Inflammatory macrophage treated with lipopolysaccharide for 4 hours (primary cell): ENCODE results near the gene DYNLRB1.

ENCODE experiments used
- DNase-seq: peaks from one replicate; pipeline ENCODE4 v3.0.0-alpha.2; 2020

DYNLRB1 gene

DNA sequence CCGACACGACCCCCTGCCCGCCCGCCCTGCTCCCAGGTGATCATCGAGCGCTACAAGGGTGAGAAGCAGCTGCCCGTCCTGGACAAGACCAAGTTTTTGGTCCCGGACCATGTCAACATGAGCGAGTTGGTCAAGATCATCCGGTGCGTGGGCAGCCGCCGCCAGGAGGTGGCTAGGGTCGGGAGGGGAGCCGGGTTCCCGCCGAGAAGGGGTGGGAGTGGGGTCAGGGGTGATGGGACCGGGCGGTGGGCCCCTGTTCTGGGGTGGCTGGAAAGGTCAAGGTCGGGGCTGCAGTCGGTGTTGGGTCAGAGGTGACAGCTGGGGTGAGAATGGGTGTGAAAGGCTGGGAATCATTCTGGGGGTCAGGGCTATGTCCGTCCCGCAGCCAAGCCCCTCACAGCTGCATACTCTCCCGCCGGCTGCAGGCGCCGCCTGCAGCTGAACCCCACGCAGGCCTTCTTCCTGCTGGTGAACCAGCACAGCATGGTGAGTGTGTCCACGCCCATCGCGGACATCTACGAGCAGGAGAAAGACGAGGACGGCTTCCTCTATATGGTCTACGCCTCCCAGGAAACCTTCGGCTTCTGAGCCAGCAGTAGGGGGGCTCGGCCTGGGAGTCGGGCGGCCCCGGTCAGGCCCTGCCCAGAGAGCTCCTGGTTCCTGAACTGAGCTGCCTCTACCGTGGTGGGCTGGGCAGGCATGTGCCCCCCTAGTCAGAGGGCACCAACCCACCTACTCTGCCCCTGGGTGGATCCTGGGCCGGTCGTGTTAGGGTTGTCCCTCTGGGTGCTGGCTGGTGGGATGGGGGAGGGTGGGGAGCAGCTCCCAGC, 43.3 kb downstream of the DYNLRB1 start:
- no peak for DNase-seq

DNA sequence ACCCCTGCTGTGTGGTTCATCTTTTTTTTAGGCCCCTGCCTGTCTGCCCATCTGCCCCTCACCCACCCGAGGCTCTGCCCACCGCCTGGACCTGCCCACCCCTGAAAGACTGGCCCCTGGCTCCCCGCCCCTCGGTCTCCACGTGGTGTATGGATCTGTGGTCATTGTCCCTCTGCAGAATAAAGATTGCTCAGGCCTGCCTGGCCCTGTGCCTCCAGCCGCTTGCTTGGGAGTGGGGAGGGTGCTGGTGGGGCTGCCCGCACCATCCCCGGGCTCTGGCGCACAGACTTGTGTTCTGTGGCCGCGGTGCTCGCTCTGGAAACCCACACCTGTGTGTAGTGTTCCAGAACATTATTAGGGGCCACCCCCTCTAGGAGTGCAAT, 43.9 kb downstream of the DYNLRB1 start:
- no peak for DNase-seq

DNA sequence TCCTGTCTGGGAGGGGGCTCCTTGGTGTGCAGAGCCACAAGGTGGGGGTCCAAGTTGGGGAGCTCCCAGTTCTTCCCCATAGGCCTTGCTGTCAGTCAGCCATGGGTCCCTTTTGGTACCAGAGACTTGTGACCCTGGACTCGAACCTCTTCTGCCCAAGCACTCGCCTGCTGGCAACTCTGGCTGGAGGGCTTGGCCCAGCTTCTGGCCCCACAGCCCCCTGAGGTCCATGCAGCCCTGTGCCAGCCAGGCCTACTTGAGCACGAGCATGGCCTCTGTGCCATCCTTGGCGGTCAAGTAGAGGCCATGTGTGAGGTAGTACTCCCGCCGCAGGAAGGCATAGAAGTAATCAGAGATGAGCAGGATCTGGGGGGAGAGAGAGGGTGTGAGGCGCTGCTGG, 44.4 kb downstream of the DYNLRB1 start:
- no peak for DNase-seq

DNA sequence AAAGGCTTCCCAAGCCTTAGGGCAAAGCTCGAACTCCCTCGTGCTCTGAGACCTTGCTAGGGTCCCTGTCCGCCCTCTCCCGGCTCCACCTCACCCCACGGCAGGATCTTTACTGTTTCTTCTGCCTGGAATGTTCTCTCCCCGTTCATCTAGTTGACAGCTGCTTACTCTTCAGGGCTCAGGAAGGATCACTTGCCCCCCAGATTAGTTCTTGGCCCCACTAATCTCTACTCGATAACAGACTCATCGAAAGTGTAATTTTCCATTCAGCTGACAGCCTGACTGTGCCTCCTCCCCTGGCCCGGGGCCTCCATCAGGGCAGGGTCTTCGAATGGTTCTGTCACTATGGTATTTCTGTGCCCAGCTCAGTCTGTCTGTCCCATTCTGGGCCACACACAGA, 45.4 kb downstream of the DYNLRB1 start:
- no peak for DNase-seq

DNA sequence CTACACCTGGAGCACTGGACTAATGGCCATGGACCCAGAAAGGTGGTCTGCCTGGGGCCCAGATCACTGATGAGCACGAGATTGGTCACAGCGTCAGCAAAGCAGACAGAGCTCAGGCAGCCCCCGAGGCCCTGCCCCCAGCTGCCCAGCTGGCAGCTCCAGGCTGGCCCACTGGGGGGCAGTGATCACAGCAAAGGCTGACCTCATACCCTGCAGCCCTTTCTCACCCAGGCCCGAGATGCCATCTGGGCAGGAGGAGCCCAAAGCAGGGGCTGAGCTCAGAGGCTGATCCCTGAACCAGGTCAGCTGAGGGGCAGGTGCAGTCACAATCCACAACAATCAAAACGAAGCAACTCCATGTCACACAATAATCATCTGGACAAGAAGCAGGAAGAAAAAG, 46.4 kb downstream of the DYNLRB1 start:
- DNase-seq, result peak; percentile 57

DNA sequence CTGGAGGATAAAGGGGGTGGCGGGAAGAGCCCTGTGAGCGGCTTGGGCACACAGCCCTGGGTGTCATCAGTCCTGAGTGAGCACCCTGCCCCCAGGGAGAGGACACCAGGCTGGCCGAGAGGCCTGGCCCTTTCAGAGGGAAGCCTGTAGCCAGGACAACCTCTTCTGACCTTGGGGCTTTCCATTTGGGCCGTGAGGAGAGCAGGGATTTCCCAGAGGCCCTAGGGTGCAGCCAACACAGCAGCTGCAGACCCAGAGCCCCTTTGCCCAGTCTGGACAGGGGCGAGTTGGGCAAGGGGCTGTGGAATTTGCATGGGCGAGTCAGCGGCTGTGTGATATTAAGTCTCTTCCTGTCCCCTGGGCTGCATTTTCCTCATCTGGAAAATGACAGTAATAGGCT, 48.6 kb downstream of the DYNLRB1 start:
- DNase-seq, result peak; percentile 86

DNA sequence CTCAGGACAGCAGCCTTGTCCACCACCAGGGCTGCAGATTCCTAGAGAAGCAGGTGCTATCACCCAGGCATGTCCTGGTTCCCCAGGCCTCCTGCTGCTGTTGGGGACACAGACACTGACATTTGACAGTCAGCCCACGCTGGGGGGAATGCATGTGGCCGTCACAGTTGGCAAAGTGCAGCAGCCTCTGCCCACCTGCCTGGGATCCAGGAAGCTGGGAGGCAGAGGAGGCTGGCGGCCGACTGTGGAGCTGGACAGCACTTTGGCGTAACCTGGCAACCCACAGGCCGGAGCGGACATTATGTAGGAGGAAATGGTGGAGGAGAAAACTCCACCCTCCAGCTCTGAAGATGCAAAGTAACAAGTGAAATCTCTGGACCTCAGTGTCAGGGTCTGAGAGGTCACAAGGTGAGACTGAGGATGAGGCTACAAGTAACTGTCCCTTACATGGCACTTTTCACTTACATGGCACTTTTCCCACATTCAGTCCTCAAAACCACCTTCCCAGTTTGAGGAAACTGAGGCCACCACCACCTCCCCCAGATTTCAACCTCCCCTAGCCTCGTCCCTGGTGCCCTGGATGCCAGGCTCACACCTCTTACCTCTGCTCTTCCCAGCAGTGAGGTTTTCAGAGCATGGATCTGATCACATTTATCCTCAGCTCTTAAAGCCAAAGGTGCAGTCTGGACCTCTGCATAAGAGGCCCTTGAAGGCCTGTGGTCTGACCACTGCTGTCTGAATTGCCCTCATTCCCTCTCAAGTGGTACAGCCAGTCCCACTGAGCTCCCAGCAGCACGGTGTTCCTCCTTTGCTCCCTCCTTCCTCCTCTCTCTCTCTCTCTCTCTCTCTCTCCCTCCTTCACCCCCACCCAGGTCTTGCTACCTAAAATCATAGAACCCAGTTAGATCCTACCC, 51.0 kb downstream of the DYNLRB1 start:
- no peak for DNase-seq

DNA sequence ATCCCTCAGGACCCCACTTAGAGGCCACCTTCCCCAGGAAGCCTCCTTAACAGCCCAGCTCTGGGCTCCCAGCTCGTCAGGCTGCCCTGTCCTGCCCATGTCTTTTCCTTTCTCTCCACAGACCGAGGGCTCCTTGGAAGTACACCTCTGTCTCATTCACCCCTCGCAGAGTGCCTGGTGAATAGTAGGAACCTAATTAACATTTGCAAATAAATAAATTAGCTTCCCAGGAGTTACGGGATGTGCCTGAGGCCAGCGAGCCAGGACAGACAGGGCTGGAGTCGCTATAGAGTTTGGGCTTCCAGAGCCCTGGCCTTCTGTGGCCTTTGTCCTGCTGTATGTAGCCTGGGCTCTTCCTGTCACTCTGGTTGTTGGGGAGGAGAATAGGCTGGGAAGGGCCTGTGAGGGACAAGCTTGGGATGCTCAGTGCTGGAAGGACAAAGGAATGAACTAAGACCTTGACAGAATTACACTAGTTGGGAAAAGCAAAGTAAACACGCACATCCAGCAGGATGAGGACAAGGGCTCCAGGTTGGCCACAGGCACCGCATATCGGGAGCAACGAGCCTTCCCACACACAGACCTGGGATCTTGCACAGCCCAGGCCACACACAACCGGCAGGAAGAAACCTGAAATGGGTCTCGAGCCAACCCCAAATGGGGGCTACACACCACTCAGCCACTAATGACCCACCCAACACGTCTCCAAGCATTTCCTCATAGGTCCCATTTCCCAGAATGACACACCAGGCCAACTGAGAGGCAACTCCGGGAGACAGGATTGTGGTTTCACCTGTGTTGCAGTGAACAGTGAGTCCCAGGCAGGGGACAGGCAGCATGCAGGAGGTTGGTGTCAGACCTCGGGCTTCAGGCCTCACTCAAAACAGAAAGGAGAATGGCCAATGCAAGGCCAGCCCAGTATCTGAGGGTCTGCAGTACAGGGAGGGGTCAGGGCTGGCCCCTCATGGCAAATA, 52.0 kb downstream of the DYNLRB1 start:
- no peak for DNase-seq

DNA sequence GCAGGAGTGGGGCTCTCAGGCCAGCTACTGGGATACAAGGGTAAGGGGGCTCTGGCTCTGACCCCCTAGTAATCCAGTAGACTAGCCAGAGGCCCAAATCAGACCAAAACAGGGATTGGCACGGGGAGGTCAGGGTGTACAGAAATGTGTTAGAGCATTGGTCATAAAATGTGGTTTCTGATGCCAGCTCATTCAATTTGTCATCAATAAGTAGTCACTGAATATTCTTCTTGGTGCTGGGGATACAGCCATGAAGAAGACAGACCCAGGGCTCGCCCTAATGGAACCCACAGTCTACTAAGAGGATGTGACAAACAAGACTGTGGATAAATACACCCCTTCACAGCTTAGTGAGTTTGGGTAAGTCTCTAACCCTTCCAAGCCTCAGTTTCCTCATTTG, 53.4 kb downstream of the DYNLRB1 start:
- no peak for DNase-seq

DNA sequence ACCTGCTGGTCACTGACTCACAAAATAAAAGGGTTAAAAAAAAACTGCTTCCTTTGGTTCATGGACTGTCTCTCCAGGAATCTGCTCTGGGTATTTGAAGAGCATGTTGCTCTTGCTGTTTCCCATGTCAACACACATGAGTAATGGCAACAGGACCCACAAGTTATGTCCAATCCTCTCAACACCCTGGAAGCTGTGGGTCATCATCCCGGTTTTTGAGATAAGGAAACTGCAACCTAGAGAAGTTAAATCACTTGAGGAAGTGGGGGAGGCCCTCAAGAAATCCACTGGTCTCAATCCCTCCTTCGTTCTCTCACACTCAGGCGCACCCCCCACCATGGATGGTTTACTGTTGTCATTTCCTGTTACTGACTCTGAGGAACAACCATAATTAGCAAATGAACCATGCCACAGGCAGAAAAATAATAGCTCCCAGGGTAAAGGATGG, 54.7 kb downstream of the DYNLRB1 start:
- DNase-seq, result peak; percentile 96

DNA sequence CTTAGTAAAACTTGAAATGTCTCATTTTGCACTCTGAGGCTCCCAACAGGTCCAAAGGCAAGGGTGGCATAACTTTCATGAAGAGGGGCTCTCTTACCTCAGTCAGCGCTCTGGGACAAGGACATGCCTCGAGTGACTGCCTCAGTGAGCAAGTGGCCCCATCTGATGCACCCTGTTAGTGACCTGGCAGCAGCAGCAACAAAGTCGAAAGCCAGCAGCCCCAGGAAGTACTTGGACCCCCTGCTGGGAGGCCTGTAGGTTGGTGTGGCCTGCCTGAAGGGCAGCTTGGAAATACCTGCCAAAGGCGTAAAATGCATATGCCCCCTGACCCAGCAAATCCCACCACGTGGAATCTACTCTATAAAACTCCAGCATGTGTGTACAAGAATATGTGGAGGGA, 55.5 kb downstream of the DYNLRB1 start:
- no peak for DNase-seq

DNA sequence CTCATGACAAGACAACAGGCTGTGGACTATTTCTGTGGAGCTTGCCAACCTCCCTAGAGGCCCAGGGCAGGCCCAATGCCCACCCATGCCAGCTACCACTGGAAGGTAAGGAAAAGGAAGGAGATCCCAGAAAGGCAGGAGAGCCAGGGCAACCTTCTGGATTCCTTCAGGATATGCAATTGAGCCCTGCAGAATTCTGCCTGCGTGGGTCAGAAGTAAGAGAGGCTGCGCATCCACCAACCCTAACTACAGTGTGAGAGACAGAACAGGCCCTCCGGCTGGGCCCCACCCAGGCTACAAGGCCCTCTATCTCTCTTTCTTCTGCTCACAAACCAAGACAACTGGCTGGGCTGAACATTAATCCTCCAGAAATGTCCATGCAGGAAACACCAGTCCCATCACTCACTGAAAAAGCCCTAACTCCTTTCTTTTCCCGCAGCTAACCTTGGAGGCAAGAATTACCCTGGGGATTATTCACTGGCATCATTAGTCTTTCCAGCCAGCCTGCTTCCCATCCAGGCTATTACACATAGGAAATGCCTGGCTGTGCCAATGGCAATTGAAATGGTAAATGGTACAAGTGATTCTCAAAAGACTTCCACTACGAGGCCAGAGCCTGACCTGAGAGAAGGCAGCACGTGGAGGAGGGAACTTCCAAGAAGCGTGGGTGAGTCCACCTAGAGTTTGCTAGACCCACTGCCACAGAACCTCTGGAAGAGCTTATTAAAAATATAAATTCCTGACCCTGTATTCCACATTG, 57.5 kb downstream of the DYNLRB1 start:
- peak; percentile 20 for DNase-seq

DNA sequence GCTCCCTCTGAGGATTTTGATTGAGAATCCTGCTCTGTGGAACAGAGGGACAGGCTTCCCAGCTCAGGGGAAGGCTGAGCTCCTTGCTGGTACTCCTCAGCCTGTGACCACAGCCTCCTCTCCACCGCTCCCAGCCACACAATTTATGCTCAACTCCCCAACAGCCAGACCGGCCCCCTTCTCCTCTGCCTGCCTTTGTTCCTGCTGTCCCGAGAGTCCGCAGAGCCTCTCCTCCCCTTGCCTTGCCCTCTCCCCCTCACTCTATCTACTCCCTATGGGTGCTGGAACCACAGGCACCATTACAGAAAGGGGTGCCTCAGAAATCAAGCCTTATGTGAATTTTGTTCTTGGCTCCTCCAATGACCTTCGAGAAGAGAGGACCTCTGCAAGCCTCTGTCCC, 58.2 kb downstream of the DYNLRB1 start:
- no peak for DNase-seq

DNA sequence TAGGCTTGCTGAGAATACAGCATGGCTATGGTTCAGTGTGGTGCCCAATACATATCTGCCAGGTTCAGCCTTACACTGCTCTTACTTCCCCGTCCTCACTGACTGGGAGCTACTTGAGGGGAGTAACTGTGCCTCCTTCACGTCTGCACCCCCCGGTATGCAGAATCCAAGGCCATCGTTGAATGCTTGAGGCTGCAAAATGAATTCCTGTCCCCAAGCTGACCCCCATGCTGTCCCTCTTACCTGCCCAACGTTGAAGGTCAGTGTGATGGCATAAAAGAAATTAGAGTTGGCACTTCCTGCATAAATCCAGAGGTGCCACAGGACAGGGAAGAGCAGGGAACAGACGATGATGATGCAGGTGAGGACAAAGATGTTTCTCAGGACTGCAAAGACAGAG, 58.6 kb downstream of the DYNLRB1 start:
- DNase-seq, result no peak

DNA sequence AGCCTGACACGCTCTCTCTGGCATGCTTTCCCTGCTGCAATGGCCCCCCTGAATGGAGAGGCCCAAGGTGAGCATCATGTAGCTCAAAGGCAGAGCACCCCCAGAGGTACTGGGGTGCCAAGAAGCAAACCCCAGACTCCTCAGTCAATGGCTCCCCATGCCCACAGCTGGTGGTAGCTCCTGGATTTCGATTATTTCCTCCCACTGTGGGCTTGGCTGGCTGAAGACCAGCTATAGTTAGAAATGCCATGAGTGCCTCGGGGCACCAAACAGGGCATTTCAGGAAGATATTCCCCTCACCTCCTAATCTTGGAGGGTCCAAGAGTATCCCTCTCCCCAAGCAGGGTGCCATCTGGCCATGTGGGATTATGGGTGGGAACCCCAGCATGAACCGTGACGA, 59.0 kb downstream of the DYNLRB1 start:
- no peak for DNase-seq

DNA sequence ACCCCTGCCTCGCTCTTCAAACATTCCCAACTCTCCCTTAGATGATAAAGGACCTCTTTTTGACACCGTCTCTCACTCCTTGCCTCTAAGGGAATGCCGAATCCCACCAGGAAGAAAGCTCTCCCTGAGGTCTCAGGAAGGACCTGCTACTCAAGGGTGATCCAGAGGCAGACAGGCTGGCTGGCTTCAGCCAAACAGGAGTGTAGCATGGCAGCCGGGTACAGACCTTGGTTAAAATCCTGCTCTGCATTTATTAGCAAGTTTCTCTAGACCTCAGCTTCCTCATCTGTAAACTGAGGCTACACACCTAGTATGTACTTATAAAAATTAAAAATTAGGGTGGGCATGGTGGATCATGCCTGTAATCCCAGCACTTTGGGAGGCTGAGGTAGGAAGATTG, 59.5 kb downstream of the DYNLRB1 start:
- no peak for DNase-seq

DNA sequence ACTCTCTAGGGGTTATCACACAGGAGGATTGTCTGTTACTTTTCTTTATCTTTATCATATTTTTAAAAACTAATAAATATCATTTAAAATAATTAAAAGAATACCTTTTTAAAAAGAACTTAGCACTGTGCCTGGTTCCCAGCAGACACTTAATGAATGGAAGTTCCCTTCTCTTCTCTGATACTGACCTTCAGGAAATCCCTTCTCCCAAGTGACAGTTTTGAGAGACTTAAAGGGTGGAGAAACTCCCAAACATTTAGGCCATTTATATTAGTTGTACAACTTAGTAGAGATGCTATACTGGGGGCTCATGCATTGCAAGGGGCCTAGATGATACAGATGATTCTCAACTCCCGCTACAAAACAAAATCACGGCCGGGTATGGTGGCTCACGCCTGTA, 60.8 kb downstream of the DYNLRB1 start:
- DNase-seq, result peak; percentile 20

DNA sequence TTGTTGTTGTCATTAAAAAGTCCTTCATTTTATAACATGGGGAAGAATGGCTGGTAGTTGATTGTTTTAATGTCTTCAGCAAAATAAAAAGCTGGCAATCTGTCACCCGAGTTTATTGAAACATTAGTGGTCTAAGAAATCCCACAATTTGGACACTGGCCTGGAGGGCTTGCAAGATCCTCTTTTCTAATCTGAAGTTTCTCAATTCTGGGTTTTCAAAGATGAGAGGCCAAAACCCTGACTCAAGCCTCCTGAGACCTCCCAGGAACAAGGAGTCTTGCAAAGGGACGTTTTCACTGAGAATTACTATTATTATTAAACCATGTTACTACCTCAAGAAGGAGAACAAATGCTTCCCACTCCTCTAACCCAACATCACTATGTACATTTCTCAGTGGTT, 61.8 kb downstream of the DYNLRB1 start:
- peak; percentile 97 for DNase-seq

DNA sequence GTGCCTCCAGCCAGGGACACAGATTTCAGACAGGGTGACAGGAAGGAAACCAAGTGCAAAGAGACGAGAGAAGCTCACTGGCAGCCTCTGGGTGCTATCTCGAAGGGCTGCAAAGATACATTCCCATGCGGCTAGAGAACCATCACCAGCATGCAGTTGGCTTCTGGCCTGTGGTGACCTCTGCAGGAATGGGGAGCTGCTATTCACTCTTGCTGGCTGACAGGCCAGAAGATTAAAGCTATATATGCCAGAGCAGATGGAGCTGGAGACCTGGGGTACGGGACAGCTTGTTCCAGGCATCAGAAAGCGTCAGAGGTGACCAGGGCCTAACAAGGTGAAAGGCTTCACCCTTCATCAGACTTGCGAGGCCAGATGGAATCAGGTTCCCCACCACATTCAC, 62.3 kb downstream of the DYNLRB1 start:
- no peak for DNase-seq

DNA sequence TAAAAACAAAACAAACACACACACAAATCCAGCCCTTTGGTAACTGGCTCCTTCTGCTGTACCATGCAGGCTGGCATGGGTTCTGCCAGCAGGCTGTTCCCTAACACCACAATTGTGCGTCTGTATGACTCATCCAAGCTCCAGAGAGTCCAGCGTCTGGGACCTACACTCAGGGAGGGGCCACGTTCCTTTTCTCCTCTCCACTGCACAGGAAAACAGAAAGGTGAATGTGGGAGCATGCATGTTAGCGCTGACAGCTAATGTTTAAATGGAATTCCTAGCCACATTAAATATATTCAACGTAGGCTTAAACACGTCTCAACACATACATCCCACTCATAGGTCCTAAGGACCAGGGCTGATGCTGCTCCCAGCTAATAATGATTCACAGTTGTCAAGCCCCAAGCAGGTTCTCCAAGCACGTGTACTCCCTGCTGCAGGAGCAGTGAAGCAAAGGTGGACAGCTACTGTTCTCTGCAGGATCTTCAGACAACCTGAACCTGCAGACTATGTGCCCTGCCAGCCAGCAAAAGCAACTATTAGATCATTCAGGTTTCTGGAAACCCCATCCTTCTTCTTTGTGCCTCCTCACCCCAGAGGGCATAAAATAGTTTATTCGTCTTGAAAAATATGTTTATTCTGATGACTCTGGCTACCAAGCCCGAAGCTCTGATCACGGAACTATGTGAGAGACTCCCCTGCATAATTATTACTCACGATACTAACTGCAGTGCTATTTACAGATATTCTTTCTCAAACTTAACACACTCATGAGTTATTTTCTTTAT, 63.2 kb downstream of the DYNLRB1 start:
- DNase-seq, result peak; percentile 65
